CD4-positive, alpha-beta T cell treated with Interleukin-17A for 4 hours (primary cell): ENCODE data around the gene TFDP1.
A peak's percentile ranks its signal among the peaks of the same experiment; 100 is the strongest.

Source experiments
- DNase-seq: peaks from one replicate; pipeline ENCODE4 v3.0.0-alpha.2; 2020; ENCODE audit warnings: mixed read lengths

TFDP1 gene

DNA sequence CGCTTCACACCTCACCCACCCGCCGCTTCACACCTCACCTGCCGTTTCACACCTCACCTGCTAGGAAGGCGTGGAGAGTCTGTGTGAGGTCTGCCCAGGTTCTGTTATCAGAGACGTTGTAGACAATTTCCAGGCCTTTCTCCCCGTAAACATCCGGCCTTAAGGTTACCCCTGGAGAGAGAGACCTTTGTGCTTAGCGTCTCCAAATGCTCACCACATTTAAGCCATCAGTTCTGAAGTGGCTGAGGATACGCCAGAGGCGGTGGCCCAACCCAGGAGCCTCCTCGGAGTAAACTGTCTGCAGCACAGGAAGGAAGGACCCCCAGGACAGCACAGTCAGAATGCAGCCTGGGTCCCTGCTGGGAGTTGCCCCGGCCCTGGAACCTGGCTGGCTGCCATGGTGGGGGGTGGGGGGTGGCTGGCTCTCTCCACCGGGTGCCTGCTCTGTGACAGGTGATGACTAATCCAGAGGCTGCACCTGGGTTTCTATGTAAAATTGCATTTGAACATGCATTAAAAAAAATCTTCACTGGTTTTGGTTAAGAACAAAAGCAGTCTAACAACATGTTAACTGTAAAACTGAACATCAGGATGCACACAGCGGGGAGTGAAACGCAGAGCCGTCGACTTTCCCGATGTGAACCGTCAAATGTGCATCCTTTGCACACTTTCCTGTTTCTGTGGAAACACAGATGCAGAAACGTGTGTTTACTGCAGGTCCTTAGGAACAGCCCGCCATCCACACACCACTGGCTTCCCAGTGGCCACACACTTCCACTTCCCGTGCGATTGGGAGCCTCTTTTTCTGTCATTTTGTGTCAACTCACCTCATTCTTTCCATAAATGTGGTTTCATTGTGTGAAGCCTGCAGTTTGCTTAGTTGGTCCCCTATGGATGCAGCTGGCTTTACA is 69.0 kb downstream of the TFDP1 start:
- DNase-seq, result peak; percentile 39

DNA sequence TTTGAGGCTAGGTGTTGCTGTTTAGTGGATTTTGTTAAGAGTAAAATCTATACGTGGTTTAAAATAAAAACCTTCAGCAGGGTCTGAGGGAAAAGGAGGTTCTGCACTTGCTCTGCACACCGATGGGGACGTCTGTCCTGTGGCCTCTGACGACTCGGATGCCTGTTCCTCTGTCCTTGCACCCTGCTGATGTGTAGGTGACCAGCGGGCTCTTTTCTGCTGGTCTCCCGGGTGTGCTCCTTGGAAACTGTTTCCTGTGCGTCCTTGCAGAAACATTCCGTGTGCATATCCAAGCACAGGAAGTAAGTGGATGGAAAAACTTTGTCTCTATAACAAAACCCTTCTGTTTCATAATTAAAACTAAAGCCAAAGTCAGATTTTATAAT is 69.6 kb downstream of the TFDP1 start:
- DNase-seq, result no peak

- DNase-seq, result no peak
These were observed 70.2 kb downstream of the TFDP1 start for GRCh38 chr13:113654591-113655345.

DNA sequence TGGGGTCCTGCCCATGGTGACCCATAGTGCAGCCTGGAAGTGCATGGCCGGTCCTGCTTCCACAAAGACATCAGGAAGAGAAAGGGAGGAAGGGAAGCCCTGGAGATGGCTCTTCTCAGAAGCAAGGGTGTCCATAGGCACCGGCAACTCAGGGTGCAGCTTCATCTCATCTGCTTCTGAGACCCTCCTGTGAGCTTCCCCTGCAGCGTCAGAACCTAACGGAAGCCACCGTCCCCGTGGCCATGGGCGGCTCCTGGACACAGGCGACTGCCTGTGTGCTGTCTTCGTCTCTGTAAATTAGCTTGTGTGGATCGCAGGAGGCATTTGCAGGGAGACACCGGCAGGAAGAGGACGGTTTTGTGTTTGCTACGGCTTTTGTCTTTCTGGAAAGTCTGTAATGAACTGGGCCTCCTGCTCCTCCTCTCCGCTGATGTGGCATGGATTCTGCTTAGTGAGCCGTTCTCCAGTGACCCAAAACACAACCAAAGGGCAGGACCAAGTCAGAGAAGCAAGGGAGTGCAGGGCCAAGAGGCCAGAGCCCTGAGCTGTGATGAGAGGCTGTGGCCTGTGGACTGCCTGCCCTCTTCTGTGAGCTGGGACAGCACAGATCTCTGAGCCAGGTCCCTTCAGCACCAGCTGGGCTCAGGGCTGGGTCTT is 70.9 kb downstream of the TFDP1 start:
- DNase-seq, result no peak

DNA sequence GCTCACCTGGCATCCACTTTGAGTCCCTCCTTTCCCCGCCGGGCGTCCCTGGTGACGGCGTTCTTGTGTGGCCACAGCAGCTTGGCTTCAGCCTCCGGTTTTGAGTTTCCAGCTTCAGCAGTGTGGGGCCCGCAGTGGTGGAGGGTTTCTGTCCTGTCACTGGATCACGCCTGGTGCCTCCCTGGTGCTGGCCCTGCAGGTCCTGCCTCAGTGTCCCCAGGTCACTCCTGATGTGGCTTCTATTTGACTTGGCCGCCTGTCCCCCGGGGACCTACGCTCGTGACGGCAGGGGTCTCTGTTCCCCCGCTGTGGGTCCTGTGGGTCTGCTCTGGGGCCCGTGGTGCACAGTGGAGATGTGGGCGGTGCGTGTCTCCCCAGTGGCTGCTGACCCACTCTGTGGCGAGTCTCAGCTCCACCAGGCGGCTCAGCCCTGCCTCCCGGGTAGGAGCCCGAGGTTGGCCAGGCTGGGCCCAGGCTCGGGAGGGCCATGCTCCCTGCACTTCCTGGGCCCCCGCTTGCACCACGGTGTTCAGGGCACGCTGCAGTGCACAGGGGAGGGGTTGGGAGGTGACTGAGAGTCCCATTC is 71.5 kb downstream of the TFDP1 start:
- no peak for DNase-seq

DNA sequence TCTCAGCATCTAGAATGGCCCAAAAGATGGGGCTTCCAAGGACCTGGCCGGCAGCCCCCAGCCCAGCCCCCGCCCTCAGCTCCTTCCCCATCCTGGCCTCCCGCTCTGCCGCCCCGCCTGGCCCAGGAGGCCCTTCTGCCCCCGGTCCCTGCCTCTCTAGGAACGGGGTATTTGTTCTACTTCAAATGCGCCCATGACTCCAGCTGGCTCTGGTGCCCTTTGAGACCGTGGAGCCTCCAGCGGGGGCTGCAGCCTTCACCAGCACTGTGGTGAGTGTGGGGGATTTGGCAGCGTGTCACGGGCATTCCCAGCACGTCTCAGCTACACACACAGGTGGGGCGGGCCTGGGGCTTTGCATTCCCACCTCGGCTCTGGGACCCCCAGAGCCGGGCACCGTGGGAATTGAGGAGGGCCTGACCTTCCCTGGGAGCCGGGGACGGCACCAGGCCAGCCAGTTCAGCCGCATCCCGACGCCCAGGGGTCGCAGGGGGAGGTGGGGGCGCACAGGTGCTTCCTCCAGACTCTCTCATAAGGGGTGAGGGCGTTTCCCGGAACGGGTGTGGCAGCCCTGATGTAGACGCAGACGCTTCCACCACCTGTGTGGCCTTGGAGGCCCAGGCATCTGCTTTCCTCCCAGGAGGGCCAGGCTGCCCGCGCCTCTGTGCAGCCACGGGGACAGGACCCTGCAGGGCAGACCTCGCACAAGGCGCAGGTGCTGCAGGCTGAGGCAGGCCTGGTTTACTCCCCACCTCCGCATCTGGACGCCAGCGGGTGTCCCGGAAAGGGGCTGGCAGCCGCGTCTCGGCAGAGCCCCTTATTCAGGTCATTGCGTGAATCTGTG is 72.5 kb downstream of the TFDP1 start:
- no peak for DNase-seq

- DNase-seq, result no peak
These were observed 73.5 kb downstream of the TFDP1 start, which contains the start of gene ATP4B for GRCh38 chr13:113657851-113658741. Gene ATP4B, minus strand, starts transcription at chr13:113658198. Its CDS starts 54 bp downstream, at chr13:113658144.

DNA sequence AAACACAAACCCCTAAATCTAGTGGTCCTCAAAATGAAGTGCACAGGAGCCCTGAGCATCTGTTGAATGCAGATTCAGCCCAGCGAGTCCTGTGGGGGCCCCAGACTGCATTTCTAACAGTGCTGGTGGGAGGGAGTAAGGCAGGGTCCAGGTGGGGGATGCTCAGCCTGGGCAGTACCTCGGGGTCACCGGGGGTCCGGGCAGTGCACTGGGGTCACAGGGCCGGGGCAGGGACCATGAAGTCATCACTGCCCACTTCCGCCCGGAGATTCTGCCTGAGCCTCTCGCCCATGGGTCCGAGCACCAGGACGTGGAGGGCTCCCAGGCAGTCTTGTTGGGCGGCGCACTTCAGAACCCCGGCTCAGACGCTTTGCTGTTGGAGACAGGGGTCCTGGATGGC is 74.3 kb downstream of the TFDP1 start:
- no peak for DNase-seq

- DNase-seq, result no peak
These were observed 74.8 kb downstream of the TFDP1 start for GRCh38 chr13:113659337-113659736.

DNA sequence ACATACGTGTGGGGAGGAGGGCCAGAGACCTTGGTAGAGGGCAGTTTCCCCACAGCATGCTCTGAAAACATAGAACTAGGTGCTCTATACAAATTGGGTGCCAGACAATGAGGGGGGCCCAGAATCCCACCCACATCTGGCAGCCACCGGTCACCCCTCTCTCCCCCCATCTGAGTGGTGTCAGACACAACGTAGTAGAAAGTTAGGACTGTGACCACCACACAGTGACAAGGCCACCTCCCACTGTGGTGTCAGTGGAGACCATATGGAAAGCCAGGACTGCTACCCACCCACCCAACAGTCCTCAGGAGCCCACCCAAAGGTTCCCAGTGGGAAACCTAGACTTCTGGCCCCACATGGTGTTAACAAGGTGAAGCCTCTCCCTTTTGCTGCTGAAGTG is 75.5 kb downstream of the TFDP1 start:
- DNase-seq, result no peak

DNA sequence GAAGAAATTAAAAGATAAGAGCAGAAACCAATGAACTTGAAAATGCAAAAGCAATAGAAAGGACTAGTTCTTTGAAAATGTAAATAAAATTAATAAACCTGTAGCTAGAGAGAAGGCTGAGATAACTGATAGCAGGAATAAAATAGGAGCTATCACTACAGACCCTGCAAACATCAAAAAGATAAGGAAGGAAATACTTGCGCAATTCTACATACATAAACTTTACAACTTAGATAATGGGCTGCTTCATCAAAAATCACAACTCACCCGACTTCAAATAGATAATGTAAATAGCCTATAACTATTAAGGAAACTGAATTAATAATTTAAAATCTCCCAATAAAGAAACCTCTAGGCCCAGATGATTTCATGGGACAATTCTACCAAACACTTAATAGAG is 77.0 kb downstream of the TFDP1 start:
- no peak for DNase-seq

- no peak for DNase-seq
These were observed 79.4 kb downstream of the TFDP1 start for GRCh38 chr13:113663934-113664333.

DNA sequence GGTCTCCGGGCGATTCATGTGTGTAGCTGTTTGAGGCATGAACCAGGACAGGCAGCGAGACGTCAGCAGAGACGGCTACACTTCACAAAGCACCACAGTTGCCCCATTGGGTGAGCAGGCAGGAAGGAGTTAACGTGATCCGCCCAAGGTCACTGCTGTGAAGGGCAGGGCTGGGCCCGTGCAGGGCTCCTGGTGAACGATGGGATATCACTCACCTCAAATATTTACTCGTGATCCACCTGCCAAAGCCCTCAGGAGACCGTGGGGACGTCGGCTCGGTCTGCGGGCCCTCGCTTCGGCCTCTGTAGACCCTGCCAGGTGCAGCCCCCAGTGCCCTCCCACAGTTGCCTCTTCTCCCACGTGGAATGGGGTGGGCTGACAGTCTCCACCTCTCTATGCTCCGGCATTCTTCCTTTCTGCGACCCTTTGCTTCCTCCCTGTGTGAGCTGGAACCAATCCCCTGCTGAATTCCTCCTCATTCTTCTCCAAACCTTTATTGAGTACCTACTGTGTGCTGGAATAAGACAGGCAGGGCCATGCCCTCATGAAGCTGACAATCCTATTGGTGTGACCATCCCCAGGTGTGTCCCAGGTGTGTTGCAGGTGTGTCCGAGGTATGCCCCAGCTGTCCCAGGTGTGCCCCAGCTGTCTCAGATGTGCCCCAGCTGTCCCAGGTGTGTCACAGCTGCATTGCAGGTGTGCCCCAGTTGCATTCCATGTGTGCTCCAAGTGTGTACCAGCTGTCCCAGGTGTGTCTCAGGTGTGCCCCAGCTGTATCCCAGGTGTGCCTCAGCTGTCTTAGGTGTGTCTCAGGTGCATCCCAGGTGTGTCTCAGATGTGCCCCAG is 80.4 kb downstream of the TFDP1 start:
- DNase-seq, result no peak

- no peak for DNase-seq
These were observed 81.2 kb downstream of the TFDP1 start for GRCh38 chr13:113665597-113666328.

GRCh38 chr13:113666329-113666670 is 81.7 kb downstream of the TFDP1 start:
- no peak for DNase-seq

GRCh38 chr13:113666951-113667701 is 82.6 kb downstream of the TFDP1 start, which contains the start of gene GRK1:
Gene GRK1, plus strand, starts transcription at chr13:113667219. Its CDS starts 168 bp downstream, at chr13:113667387.
- DNase-seq, result no peak

DNA sequence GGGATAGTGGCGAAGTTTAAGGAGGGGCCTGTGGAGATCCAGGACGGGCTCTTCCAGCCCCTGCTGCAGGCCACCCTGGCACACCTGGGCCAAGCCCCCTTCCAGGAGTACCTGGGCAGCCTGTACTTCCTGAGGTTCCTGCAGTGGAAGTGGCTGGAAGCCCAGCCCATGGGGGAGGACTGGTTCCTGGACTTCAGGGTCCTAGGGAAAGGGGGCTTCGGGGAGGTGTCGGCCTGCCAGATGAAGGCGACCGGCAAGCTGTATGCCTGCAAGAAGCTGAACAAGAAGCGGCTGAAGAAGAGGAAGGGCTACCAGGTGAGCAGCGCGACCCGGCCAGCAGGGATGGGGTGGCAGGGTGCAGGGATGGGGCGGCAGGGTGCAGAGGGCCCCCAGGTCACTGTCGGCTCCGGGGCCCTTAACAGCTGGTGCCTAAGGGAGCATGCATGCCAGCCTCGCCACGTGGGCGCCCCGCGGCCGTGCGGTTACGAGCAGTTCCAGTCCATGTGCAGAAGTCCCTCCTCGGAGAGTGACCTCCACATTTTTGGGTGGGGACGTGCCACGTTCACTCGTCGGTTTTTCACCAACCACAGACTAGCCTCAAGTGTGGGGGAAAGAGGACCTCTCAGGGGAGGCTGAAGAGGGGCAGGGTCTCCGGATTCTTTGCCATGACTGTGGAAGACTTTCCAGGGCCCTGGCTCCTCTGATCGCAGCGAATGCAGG is 83.4 kb downstream of the TFDP1 start:
- DNase-seq, result no peak

DNA sequence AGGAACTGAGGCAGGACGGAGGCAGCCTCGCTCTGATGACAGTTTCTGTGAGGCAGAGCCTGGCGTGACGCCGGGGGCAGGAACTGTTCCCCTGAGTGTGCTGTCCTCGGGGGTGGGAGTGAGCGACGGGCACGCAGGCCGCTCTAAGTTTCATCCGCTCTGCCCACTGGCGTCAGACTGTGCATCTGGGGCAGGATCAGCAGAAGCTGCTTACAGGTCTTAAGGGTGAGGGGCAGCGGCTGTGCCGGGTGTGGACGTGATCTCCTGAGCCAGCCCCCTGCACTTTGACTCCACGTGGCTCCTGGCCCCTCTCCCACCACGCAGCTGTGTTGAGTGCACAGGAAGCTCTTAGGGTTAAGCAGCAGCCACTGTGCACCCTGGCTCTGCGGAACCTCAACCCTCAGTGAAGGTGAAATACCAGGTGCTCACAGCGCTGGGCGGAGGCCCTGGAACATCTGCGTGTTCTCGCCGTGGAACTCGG is 84.0 kb downstream of the TFDP1 start:
- no peak for DNase-seq
